K562 (cell line): Measurements from ENCODE around the gene SEMA3C.

ENCODE experiments used
- ATF7 ChIP-seq: fragments of 450-650 bp; IDR thresholded peaks from 2 replicates; pipeline ENCODE4 v1.7.1; 2014; ENCODE audit warnings: mild to moderate bottlenecking, moderate library complexity
- HDAC2 ChIP-seq: fragments of 450-650 bp; IDR thresholded peaks from 2 replicates; pipeline ENCODE4 v1.6.1; 2016; ENCODE audit warnings: mild to moderate bottlenecking
- ZNF184 ChIP-seq: sonication (generic); formaldehyde crosslinking; IDR thresholded peaks from 2 replicates; pipeline ENCODE4 v1.5.0; 2020; ENCODE audit warnings: missing genetic modification reagents

- TF ChIP-seq ZNF184 (no peak), ATF7 (no peak), HDAC2 (no peak)
These were observed 16.8 kb downstream of the SEMA3C start for GRCh38 chr7:80902019-80902418.
